Thymus (tissue), 11 donors: ENCODE measurements around the gene SLC35B1. TPM values are rescaled to one million over a fixed set of nuclear protein-coding genes. Genes with fewer than 3 reads are reported as not detected.

ENCODE experiments used
- DNase-seq, 9 donors: peaks; one replicate each; pipeline ENCODE4 v3.0.0-alpha.2; 2013; ENCODE audit warnings: low spot score in 9 of 9, low read depth in 6 of 9, missing footprints in 1 of 9
- H3K27ac ChIP-seq, 2 donors: one replicate each; pipeline ENCODE4 v1.5.1; 2013; ENCODE audit warnings: control low read depth in 1 of 2, low read depth in 1 of 2, low read length in 1 of 2, mild to moderate bottlenecking in 1 of 2, moderate library complexity in 1 of 2
- H3K27me3 ChIP-seq, 2 donors: one replicate each; pipeline ENCODE4 v1.5.1; 2013; ENCODE audit warnings: low read length in 1 of 2; ENCODE audit not compliant: control insufficient read depth in 2 of 2, insufficient read depth in 1 of 2
- H3K36me3 ChIP-seq, 2 donors: one replicate each; pipeline ENCODE4 v1.5.1; 2013; ENCODE audit warnings: low read length in 1 of 2, mild to moderate bottlenecking in 1 of 2, moderate library complexity in 1 of 2; ENCODE audit not compliant: control insufficient read depth in 2 of 2, insufficient read depth in 2 of 2
- H3K4me1 ChIP-seq, 2 donors: one replicate each; pipeline ENCODE4 v1.5.1; 2013; ENCODE audit warnings: low read length in 2 of 2; ENCODE audit not compliant: control insufficient read depth in 2 of 2, insufficient read depth in 2 of 2
- H3K4me3 ChIP-seq, 2 donors: one replicate each; pipeline ENCODE4 v1.5.1; 2013; ENCODE audit warnings: low read length in 2 of 2, control low read depth in 1 of 2, mild to moderate bottlenecking in 1 of 2
- H3K9me3 ChIP-seq, 2 donors: one replicate each; pipeline ENCODE4 v1.5.1; 2013; ENCODE audit warnings: low read length in 1 of 2, mild to moderate bottlenecking in 1 of 2; ENCODE audit not compliant: control insufficient read depth in 2 of 2, insufficient read depth in 1 of 2
- WGBS: extraction: QIAGEN DNeasy Blood & Tissue Kit; methylation state at CpG from one replicate; pipeline ENCODE4 v1.1.7; 2013; 5-methylcytosine and 5-hydroxymethylcytosine counted together
- polyA plus RNA-seq: library from polyadenylated mRNA; stranded (reverse); fragments of 200-250 nt; gene quantifications from one replicate; pipeline ENCODE4 v1.2.3, GENCODE V29; 2013
- total RNA-seq: library from RNA; stranded (reverse); fragments of 120-200 nt; gene quantifications from one replicate; pipeline ENCODE4 v1.2.4, GENCODE V29; 2013
- donor health status: healthy.

SLC35B1 gene
- total and polyA plus RNA-seq, 2 donors = 33.3 to 50.0 TPM

- peak in 6 of 9 donors; percentile 47 to 83 (median 67) for DNase-seq
- Histone ChIP-seq H3K4me3 (no peak overlapping the region), H3K9me3 (no peaks in the 10 kb centered on the region), H3K27ac (peak overlapping the region; percentile 55 to 93), H3K4me1 (peaks cover 58 to 78% of the 10 kb centered on the region in 2 donors), H3K36me3 (peaks cover 0 to 3% of the 10 kb centered on the region in 2 donors), H3K27me3 (no peaks in the 10 kb centered on the region)
- WGBS = 5% methylated on average over 7 of the region's 7 CpGs
These were observed 41.0 kb upstream of the SLC35B1 start for GRCh38 chr17:49748791-49749190.

GRCh38 chr17:49748223-49748622 is 40.5 kb upstream of the SLC35B1 start:
- peak overlapping the region; percentile 89 to 93 for H3K27ac ChIP-seq
- H3K27me3 ChIP-seq = no peaks in the 10 kb centered on the region
- peaks cover 61 to 79% of the 10 kb centered on the region in 2 donors for H3K4me1 ChIP-seq
- WGBS = 8% methylated on average over 3 of the region's 3 CpGs
- H3K4me3 ChIP-seq = peak overlapping the region in 1 of 2 donors; percentile 11
- peak in 1 of 9 donors; percentile 66 for DNase-seq
- peaks cover 0 to 3% of the 10 kb centered on the region in 2 donors for H3K36me3 ChIP-seq
- no peaks in the 10 kb centered on the region for H3K9me3 ChIP-seq

- WGBS = 7% methylated on average over 1 of the region's 1 CpG
- Histone ChIP-seq H3K4me3 (no peak overlapping the region), H3K4me1 (peaks cover 66 to 81% of the 10 kb centered on the region in 2 donors), H3K9me3 (no peaks in the 10 kb centered on the region), H3K36me3 (no peaks in the 10 kb centered on the region), H3K27ac (peak overlapping the region; percentile 89 to 93), H3K27me3 (no peaks in the 10 kb centered on the region)
- DNase-seq = peak in 1 of 9 donors; percentile 25
These were observed 39.9 kb upstream of the SLC35B1 start for GRCh38 chr17:49747632-49748031.

DNA sequence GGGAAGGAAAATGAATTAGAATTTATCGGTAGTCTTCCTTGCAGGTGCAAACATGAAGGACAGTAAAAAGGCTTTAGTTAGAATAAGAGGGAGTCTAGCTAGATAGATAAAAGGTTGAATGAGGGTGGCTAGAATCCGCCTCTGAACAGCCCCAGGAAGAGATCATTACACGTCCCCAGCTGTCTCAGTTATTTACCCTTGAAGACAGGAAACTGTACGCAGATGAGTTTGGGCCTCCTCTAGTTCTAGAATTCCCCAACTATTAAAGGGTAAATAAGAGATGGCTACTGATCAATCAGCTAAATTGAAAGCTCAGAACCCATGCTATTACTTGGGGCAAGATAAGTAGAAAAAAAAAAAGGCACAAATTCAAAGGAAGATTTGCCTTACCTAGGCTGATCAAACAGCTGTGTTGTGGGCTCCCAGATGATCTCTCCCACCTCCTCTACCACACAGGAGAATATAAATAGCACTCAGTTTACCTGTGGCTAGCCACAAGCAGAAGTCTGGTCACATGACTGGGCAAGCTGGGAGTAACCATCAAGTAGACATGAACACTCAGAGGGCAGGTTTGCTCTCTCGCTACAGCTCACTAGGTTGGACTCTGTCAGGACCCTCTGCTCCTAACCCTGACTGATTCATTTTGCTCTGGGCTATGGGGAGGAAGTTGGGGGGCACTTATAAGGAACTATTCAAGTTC is 39.2 kb upstream of the SLC35B1 start:
- Histone ChIP-seq H3K4me3 (peak overlapping the region; percentile 0 to 37), H3K27me3 (no peaks in the 10 kb centered on the region), H3K36me3 (no peaks in the 10 kb centered on the region), H3K27ac (peak overlapping the region; percentile 89 to 93), H3K4me1 (peaks cover 67 to 81% of the 10 kb centered on the region in 2 donors), H3K9me3 (no peaks in the 10 kb centered on the region)
- DNase-seq = peak in 2 of 9 donors; percentile 51 to 81
- WGBS = 9% methylated on average over 5 of the region's 5 CpGs

GRCh38 chr17:49745175-49746139 is 37.7 kb upstream of the SLC35B1 start:
- 78% methylated on average over 1 of the region's 1 CpG for WGBS

DNA sequence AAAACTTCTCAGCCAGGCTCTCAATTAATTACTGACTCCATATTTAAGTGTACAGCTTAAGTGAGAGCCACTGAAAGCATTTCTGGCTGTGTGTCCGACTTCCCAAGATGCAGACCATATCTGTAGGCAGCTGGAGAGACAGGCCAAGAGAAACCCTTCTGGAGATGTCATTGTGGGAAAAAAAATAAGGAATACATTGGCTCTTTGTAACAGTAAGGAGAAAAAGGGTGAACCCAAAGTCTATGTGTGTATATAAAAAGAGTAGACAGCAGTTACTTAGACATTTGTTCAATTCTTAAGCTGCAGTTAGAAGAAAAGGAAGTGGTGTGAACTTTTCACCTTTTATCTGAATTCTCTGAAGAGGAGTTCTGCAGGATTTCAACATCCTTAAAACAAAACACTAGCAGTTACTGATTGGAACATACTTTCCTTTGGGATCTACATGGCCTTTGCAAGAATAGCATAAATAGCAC is 34.4 kb upstream of the SLC35B1 start:
- peak overlapping the region; percentile 89 to 93 for H3K27ac ChIP-seq

More at GRCh38 chr17:49745175-49746139, 37.7 kb upstream of the SLC35B1 start:
- Histone ChIP-seq H3K27me3 (no peaks in the 10 kb centered on the region), H3K27ac (peak overlapping the region; percentile 25 to 93), H3K4me1 (peaks cover 81 to 94% of the 10 kb centered on the region in 2 donors), H3K4me3 (no peak overlapping the region), H3K9me3 (no peaks in the 10 kb centered on the region), H3K36me3 (no peaks in the 10 kb centered on the region)
- no peak for DNase-seq

GRCh38 chr17:49741692-49742076 is 33.9 kb upstream of the SLC35B1 start:
- no peaks in the 10 kb centered on the region for H3K36me3 ChIP-seq
- DNase-seq = no peak
- H3K27me3 ChIP-seq = no peaks in the 10 kb centered on the region
- no peaks in the 10 kb centered on the region for H3K9me3 ChIP-seq
- 15% methylated on average over 3 of the region's 3 CpGs for WGBS
- H3K4me1 ChIP-seq = peaks cover 84 to 95% of the 10 kb centered on the region in 2 donors
- peak overlapping the region; percentile 1 to 51 for H3K4me3 ChIP-seq
- H3K27ac ChIP-seq = peak overlapping the region; percentile 93 to 94

More for the DNA sequence above, 34.4 kb upstream of the SLC35B1 start:
- Histone ChIP-seq H3K4me1 (peaks cover 83 to 95% of the 10 kb centered on the region in 2 donors), H3K4me3 (peak overlapping the region; percentile 1 to 51), H3K27me3 (no peaks in the 10 kb centered on the region), H3K36me3 (no peaks in the 10 kb centered on the region), H3K9me3 (no peaks in the 10 kb centered on the region)
- WGBS = 45% methylated on average over 1 of the region's 1 CpG
- DNase-seq = peak in 2 of 9 donors; percentile 47 to 80

DNA sequence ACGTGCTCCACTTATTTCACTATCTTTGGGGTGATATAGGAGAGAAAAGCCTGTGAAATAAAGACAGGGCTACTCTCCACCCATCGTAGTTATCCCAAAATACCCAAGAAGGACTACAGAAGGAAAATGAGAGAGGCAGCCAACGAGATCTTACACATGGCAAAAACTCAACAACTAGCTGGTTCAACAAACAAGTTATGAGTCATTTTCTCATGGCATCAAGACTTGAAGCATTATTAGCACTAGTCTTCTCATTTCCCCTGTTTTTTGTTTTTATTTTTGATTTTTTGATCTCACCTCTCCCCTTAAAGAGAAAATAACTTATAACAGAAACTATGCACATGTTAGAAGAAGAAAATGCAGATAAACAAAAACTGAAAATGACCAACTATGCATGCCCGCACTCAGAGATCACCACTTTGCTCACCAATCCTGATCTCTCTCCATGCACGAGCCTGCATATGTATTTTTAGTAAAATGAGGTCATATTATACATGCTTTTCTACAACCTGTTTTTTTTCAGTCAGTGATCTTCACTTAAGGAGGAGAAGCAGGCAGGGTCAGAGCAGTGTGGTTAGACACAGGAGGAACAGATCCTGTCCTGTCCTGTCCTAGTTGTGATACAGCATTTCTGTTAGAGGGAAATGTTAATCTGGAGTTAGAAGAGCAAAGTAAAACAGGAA is 33.4 kb upstream of the SLC35B1 start:
- H3K4me3 ChIP-seq = peak overlapping the region in 1 of 2 donors; percentile 51
- WGBS = 61% methylated on average over 5 of the region's 5 CpGs
- no peaks in the 10 kb centered on the region for H3K27me3 ChIP-seq
- no peaks in the 10 kb centered on the region for H3K9me3 ChIP-seq
- peak in 1 of 9 donors; percentile 48 for DNase-seq
- no peaks in the 10 kb centered on the region for H3K36me3 ChIP-seq
- H3K4me1 ChIP-seq = peaks cover 83 to 92% of the 10 kb centered on the region in 2 donors
- peak overlapping the region; percentile 93 to 96 for H3K27ac ChIP-seq
